Putamen (tissue), 1 donor: ENCODE measurements around the gene RPL12.

ENCODE experiments used
- DNase-seq: peaks from one replicate; pipeline ENCODE4 v3.0.0-alpha.2; 2016; ENCODE audit warnings: low spot score

The RPL12 gene

GRCh38 chr9:127438394-127438793 is 12.8 kb downstream of the RPL12 start:
- DNase-seq, result no peak

GRCh38 chr9:127437497-127438264 is 13.5 kb downstream of the RPL12 start:
- no peak for DNase-seq

- DNase-seq, result no peak
These were observed 20.8 kb downstream of the RPL12 start for GRCh38 chr9:127430415-127430814.

- DNase-seq, result no peak
These were observed 22.9 kb downstream of the RPL12 start for GRCh38 chr9:127428348-127428747.

GRCh38 chr9:127426756-127427155 is 24.4 kb downstream of the RPL12 start:
- no peak for DNase-seq

GRCh38 chr9:127424676-127424999 is 26.6 kb downstream of the RPL12 start:
- no peak for DNase-seq

- DNase-seq, result peak; percentile 89
These were observed 27.1 kb downstream of the RPL12 start, which contains the start of gene ZNF79 for GRCh38 chr9:127423934-127424675. Gene ZNF79 (plus strand): TSS chr9:127424382. CDS start chr9:127424788, 406 bp downstream.

- no peak for DNase-seq
These were observed 27.7 kb downstream of the RPL12 start for GRCh38 chr9:127423476-127423933.

GRCh38 chr9:127422787-127423186 is 28.4 kb downstream of the RPL12 start:
- no peak for DNase-seq

- DNase-seq, result no peak
These were observed 28.9 kb downstream of the RPL12 start for GRCh38 chr9:127422133-127422782.

GRCh38 chr9:127421057-127421456 is 30.1 kb downstream of the RPL12 start:
- no peak for DNase-seq

- DNase-seq, result no peak
These were observed 31.9 kb downstream of the RPL12 start for GRCh38 chr9:127419348-127419747.

GRCh38 chr9:127418037-127418471 is 33.2 kb downstream of the RPL12 start:
- no peak for DNase-seq

- no peak for DNase-seq
These were observed 33.8 kb downstream of the RPL12 start for GRCh38 chr9:127417131-127418036.

GRCh38 chr9:127415657-127416056 is 35.5 kb downstream of the RPL12 start:
- no peak for DNase-seq

- DNase-seq, result no peak
These were observed 36.1 kb downstream of the RPL12 start for GRCh38 chr9:127415141-127415540.

- DNase-seq, result no peak
These were observed 40.1 kb downstream of the RPL12 start for GRCh38 chr9:127411122-127411521.

GRCh38 chr9:127407492-127407843 is 43.7 kb downstream of the RPL12 start:
- DNase-seq, result no peak

- DNase-seq, result no peak
These were observed 44.3 kb downstream of the RPL12 start for GRCh38 chr9:127406799-127407491.

GRCh38 chr9:127405344-127406125 is 45.7 kb downstream of the RPL12 start:
- no peak for DNase-seq
